ENCODE measurements around the gene ANKRD33B. TPM values are rescaled to one million over a fixed set of nuclear protein-coding genes. Genes with fewer than 3 reads are reported as not detected.

The ANKRD33B gene
- total and polyA plus RNA-seq, 9 of the 15 experiments (the other 6 are each of a cell fraction or from before 2014, with no cell fraction given), result 0.10 to 1.7 (median 0.40) TPM

DNA sequence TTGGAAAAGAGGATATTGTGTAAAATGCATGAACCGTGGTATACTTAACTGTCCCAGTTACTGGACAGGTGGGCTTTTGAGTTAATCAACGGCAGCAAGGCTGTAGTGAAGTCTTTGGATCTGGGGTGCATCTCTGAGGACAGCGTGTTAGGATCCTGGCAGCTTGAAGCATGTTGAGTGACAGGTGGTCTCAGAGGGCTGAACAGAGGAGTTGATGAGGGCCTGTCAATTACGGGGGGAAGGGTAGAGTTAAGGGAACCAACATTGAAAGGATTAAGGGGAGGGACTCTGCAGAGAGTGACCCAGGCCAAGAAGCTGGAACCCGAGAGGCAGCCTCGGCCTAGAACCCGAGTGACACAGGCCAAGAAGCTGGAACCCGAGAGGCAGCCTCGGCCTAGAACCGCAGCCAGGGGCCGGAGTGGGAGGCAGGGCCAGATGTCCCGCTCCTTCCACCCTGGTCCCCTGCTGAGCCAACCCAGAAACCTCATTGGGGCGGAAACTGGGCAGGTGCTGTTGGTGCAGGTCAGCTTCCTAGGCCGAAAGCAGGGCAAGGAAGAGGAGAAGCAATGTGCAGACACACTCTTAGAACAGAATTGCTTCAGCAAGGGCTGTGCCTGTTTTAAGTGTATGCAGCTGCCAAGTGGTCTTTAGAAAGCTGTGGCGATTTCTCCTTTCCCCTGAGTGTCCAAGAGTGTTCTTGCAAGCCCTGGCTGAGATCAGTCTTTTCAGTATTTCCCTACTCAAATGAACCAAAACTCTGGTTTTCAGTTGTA, 62.0 kb downstream of the ANKRD33B start:
- Histone ChIP-seq H3K27me3 (ENCODE audit: control insufficient read depth in 2 of 2, insufficient read depth in 2 of 2, low read length in 2 of 2) (peaks cover 13 to 32% of the 10 kb centered on the region in 2 experiments), H2AFZ (ENCODE audit: low read depth, low read length) (no peak overlapping the region), H3K4me1 (replicated peaks in 1 of 2; ENCODE audit: control insufficient read depth in 2 of 2, insufficient read depth in 2 of 2, low read length in 2 of 2) (peaks cover 3 to 16% of the 10 kb centered on the region in 2 experiments; a peak in 3 of 5 replicates), H3K4me3 (no peak overlapping the region), H3K9me3 (replicated peaks; ENCODE audit: control insufficient read depth, insufficient read depth, low read depth, low read length) (no peaks in the 10 kb centered on the region), H3K36me3 (ENCODE audit: control insufficient read depth, insufficient read depth, low read length) (no peaks in the 10 kb centered on the region), H3K27ac (ENCODE audit: extremely low read depth, low read depth, low read length) (no peak overlapping the region), H3K4me2 (ENCODE audit: insufficient read depth, low read length) (no peak overlapping the region), H3K9me1 (ENCODE audit: control insufficient read depth, insufficient read depth, low read length) (peaks cover 3% of the 10 kb centered on the region), H3K79me2 (ENCODE audit: control insufficient read depth, insufficient read depth, low read length) (no peaks in the 10 kb centered on the region), H4K20me1 (replicated peaks; ENCODE audit: control insufficient read depth, insufficient read depth, low read length) (no peaks in the 10 kb centered on the region), H3K9ac (ENCODE audit: insufficient read depth in 1 of 2, low read depth in 2 of 2, low read length in 2 of 2) (no peak overlapping the region)
- no TSS peak for BruUV-seq (replicated peaks)
- 72% methylated on average over 10 of the region's 15 CpGs for WGBS (ENCODE audit: insufficient coverage, low coverage, missing lambda C conversion rate)
- ATAC-seq, result no peak
- no peak for DNase-seq (ENCODE audit: extremely low read depth in 1 of 4, low spot score in 3 of 4)
- intact Hi-C loops (cut with micrococcal nuclease) (loop anchor here (2.0 kb wide), 1 partner anchor 19 kb away; no protein-coding TSS in a partner anchor), in situ Hi-C loops (cut with MboI) (loop anchor here (5.0 kb wide), 1 partner anchor 174 kb away; no protein-coding TSS in a partner anchor)
- no peak for FAIRE-seq
- CTCF ChIA-PET (ENCODE audit: low intra/inter-chr PET ratio), result no interaction called here
- POLR2A ChIA-PET, result interaction anchor here (0.9 kb wide), 1 partner anchor 86 kb away, joined by 3 read pairs; no protein-coding TSS in a partner anchor
- TF ChIP-seq, protein P1, sequence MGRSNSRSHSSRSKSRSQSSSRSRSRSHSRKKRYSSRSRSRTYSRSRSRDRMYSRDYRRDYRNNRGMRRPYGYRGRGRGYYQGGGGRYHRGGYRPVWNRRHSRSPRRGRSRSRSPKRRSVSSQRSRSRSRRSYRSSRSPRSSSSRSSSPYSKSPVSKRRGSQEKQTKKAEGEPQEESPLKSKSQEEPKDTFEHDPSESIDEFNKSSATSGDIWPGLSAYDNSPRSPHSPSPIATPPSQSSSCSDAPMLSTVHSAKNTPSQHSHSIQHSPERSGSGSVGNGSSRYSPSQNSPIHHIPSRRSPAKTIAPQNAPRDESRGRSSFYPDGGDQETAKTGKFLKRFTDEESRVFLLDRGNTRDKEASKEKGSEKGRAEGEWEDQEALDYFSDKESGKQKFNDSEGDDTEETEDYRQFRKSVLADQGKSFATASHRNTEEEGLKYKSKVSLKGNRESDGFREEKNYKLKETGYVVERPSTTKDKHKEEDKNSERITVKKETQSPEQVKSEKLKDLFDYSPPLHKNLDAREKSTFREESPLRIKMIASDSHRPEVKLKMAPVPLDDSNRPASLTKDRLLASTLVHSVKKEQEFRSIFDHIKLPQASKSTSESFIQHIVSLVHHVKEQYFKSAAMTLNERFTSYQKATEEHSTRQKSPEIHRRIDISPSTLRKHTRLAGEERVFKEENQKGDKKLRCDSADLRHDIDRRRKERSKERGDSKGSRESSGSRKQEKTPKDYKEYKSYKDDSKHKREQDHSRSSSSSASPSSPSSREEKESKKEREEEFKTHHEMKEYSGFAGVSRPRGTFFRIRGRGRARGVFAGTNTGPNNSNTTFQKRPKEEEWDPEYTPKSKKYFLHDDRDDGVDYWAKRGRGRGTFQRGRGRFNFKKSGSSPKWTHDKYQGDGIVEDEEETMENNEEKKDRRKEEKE (IDR thresholded peaks at IDR 0.05; ENCODE audit: borderline replicate concordance in 1 of 2, control insufficient read depth in 1 of 2, low read depth in 2 of 2, low read length in 1 of 2), result no peak
- TF ChIP-seq, protein P2, sequence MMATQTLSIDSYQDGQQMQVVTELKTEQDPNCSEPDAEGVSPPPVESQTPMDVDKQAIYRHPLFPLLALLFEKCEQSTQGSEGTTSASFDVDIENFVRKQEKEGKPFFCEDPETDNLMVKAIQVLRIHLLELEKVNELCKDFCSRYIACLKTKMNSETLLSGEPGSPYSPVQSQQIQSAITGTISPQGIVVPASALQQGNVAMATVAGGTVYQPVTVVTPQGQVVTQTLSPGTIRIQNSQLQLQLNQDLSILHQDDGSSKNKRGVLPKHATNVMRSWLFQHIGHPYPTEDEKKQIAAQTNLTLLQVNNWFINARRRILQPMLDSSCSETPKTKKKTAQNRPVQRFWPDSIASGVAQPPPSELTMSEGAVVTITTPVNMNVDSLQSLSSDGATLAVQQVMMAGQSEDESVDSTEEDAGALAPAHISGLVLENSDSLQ (IDR thresholded peaks at IDR 0.05), result peak; percentile 43; the same call in 1 of the 2 replicates
- no peak for TF ChIP-seq KLF16 (IDR thresholded peaks at IDR 0.05)
- no peak for TF ChIP-seq NFXL1 (CRISPR knock-in tag; IDR thresholded peaks at IDR 0.05)

All from K562 (cell line).